DOHH2 (cell line): ENCODE results near the gene PBX4.
A peak's percentile ranks its signal among the peaks of the same experiment; 100 is the strongest.

ENCODE experiments used
- H3F3A ChIP-seq: fragments of 200-600 bp; sonication (generic), shearing (Covaris generic); 2 replicates; pipeline ENCODE4 v1.6.0; 2016; ENCODE audit warnings: antibody characterized with exemption, mild to moderate bottlenecking; ENCODE audit not compliant: control insufficient read depth, insufficient read depth
- H3K27ac ChIP-seq: fragments of 200-600 bp; sonication (generic); 2 replicates; pipeline ENCODE4 v1.5.1; 2014; ENCODE audit warnings: low read depth, mild to moderate bottlenecking, low read length, moderate library complexity
- H3K27me3 ChIP-seq: fragments of 200-600 bp; sonication (generic); 2 replicates; pipeline ENCODE4 v1.6.1; 2014; ENCODE audit warnings: mild to moderate bottlenecking, low read length, mixed read lengths; ENCODE audit not compliant: control insufficient read depth
- H3K36me3 ChIP-seq: fragments of 200-600 bp; sonication (generic); 2 replicates; pipeline ENCODE4 v1.6.1; 2014; ENCODE audit warnings: mild to moderate bottlenecking, low read length, moderate library complexity, mixed read lengths; ENCODE audit not compliant: control insufficient read depth
- H3K4me1 ChIP-seq: fragments of 200-600 bp; sonication (generic); 2 replicates; pipeline ENCODE4 v1.6.1; 2014; ENCODE audit warnings: mild to moderate bottlenecking, low read length, mixed read lengths; ENCODE audit not compliant: control insufficient read depth
- H3K4me2 ChIP-seq: fragments of 200-600 bp; sonication (generic); 2 replicates; pipeline ENCODE4 v1.6.0; 2014; ENCODE audit warnings: mild to moderate bottlenecking, low read length, moderate library complexity
- H3K4me3 ChIP-seq: fragments of 200-600 bp; sonication (generic); 2 replicates; pipeline ENCODE4 v1.5.1; 2014; ENCODE audit warnings: mild to moderate bottlenecking, low read length, mixed read lengths
- H3K79me2 ChIP-seq: fragments of 200-600 bp; sonication (generic); 2 replicates; pipeline ENCODE4 v1.6.1; 2014; ENCODE audit warnings: mild to moderate bottlenecking, low read length, mixed read lengths; ENCODE audit not compliant: control insufficient read depth
- H3K9me2 ChIP-seq: fragments of 200-600 bp; sonication (generic); replicated peaks from 2 replicates; pipeline ENCODE4 v1.6.1; 2014; ENCODE audit warnings: mild to moderate bottlenecking, low read length, mixed read lengths; ENCODE audit not compliant: control insufficient read depth
- H3K9me3 ChIP-seq: fragments of 200-600 bp; sonication (generic); 2 replicates; pipeline ENCODE4 v1.6.1; 2014; ENCODE audit warnings: antibody characterized with exemption, low read length, mixed read lengths; ENCODE audit not compliant: control insufficient read depth, insufficient read depth
- H4K20me1 ChIP-seq: fragments of 200-600 bp; sonication (generic); 2 replicates; pipeline ENCODE4 v1.6.0; 2014; ENCODE audit warnings: low read depth, mild to moderate bottlenecking, antibody characterized with exemption, low read length, moderate library complexity; ENCODE audit not compliant: control insufficient read depth, insufficient read depth
- EZH2phosphoT487 ChIP-seq: fragments of 200-600 bp; sonication (generic); IDR thresholded peaks from 2 replicates; pipeline ENCODE4 v1.6.1; 2017; ENCODE audit warnings: borderline replicate concordance, mild to moderate bottlenecking, antibody characterized with exemption, low read length, moderate library complexity, mixed read lengths
- TF ChIP-seq, protein P1 (sequence below): fragments of 200-600 bp; sonication (generic); IDR thresholded peaks from one replicate; pipeline ENCODE4 v1.5.1; 2014; ENCODE audit warnings: antibody characterized with exemption, mild to moderate bottlenecking, low read depth, low read length; ENCODE audit not compliant: poor library complexity, severe bottlenecking

PBX4 gene

DNA sequence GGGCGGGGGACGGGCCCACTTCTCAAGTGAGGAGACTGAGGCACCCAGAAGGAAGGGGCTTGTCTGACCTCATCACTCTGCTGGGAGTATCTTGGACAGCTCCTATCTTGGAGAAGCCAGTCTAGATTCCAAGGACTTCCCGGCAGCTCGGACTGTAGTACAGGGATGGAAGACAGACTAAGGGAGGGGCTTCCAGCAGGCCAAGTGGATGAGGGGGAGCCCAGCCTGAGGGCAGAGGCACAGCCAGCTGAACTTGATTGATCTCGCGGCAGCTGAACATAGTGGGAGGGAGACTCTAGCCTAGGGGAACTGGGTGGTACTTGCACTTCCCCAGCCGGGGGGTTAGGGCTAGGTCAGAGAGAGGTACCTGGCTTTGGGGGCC lies 79.7 kb downstream of the PBX4 start:
- Histone ChIP-seq H3K27ac (no peak overlapping the region), H3K4me3 (peak overlapping the region; percentile 57), H3K27me3 (peaks cover 16% of the 10 kb centered on the region), H3K4me1 (peaks cover 24% of the 10 kb centered on the region), H3K36me3 (no peaks in the 10 kb centered on the region), H3K4me2 (peak overlapping the region; percentile 55), H4K20me1 (no peaks in the 10 kb centered on the region), H3K79me2 (no peaks in the 10 kb centered on the region), H3K9me3 (no peaks in the 10 kb centered on the region), H3K9me2 (no peaks in the 10 kb centered on the region), H3F3A (peaks cover 3% of the 10 kb centered on the region)
- TF ChIP-seq, protein P1, sequence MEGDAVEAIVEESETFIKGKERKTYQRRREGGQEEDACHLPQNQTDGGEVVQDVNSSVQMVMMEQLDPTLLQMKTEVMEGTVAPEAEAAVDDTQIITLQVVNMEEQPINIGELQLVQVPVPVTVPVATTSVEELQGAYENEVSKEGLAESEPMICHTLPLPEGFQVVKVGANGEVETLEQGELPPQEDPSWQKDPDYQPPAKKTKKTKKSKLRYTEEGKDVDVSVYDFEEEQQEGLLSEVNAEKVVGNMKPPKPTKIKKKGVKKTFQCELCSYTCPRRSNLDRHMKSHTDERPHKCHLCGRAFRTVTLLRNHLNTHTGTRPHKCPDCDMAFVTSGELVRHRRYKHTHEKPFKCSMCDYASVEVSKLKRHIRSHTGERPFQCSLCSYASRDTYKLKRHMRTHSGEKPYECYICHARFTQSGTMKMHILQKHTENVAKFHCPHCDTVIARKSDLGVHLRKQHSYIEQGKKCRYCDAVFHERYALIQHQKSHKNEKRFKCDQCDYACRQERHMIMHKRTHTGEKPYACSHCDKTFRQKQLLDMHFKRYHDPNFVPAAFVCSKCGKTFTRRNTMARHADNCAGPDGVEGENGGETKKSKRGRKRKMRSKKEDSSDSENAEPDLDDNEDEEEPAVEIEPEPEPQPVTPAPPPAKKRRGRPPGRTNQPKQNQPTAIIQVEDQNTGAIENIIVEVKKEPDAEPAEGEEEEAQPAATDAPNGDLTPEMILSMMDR, result no peak
- no peak; the same call in 1 of the 2 replicates for TF ChIP-seq EZH2phosphoT487

DNA sequence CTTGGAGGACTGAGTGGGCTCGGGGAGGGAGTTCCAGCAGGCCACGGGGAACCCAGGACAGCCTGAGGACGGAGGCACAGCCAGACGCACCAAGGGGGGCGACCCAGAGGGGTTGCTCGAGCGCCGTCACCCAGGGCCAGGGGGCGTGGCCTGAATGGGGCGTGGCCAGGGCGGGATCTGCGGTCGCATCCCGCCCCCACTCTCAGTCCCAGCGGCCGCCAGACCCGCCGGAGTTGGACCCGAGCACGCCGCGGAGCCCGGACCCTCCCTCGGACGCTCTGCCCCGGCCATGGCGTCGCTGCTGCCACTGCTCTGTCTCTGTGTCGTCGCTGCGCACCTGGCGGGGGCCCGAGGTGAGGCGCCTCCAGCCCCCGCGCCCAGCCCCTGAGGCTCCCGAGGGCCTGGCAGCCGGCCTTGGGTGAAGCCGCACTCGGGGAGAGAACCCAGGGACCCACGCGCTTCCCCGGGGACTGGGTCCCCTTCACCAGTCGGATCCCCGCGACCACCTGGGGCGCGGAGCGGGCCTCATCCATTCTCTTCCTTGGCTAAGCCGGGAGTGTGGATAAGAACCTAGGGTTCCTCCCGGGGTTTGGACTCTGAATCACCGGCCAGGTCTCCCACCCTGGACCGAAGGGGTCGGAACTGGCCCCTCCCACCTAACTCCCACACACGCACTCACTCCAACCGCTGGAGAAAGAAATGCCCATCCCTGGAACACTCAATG lies 80.3 kb downstream of the PBX4 start, which contains the start of gene CILP2:
CILP2 (plus strand) TSS at position 205 of the 724 bp plus-strand sequence; CDS start at position 290, 85 bp downstream.
- Histone ChIP-seq H3K36me3 (no peaks in the 10 kb centered on the region), H4K20me1 (no peaks in the 10 kb centered on the region), H3K4me2 (peak within 1 kb of the TSS; percentile 55), H3K27ac (no peak within 1 kb of the TSS), H3K27me3 (peaks cover 16% of the 10 kb centered on the region), H3F3A (peaks cover 3% of the 10 kb centered on the region), H3K79me2 (no peaks in the 10 kb centered on the region), H3K4me1 (peaks cover 24% of the 10 kb centered on the region), H3K9me3 (no peaks in the 10 kb centered on the region), H3K4me3 (peak within 1 kb of the TSS; percentile 57), H3K9me2 (no peaks in the 10 kb centered on the region)
- TF ChIP-seq, protein P1, result no peak
- TF ChIP-seq EZH2phosphoT487, result peak; percentile 21; the same call in 1 of the 2 replicates

DNA sequence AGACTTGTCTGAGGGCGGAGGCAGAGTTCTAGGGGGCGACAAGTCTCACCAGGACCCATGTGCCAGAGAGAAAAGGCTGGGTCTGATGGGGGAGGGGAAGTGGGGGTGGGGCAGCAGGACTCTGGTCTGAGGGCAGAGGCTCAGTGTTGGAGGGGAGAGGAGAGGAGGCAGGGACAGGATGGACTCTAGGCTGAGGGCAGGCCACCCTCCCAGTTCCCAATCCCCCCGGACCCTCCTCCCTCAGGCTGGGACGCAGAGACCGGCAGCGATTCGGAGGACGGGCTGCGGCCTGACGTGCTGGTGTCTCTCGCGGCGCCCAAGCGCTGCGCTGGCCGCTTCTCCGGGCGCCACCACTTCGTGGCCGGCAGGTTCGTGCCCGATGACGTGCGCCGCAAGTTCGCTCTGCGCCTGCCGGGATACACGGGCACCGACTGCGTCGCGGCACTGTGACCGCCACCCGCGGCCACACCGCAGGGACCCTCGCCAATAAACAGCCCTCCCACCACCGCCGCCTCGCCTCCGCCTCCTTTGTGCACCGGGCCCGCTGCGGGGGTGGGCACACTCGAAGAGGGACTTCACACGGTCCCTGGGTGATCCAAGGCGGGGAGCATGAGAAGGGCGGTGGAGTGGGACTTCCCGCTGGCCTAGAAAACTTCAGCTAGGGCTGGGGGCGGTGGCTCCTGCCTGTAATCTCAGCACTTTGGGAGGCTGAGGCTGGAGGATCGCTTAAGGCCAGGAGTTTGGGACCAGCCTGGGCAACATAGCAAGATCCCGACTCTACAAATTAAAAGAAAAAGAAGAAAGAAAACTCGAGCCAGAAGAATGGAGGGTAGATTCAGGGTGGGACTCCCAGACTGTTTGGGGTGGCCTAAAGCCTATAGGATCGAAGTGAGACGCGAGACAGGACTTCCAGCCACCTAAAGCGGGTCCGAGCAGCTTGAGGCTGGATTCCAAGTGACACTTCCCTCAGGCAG lies 81.1 kb downstream of the PBX4 start:
- no peaks in the 10 kb centered on the region for H3K79me2 ChIP-seq
- peaks cover 16% of the 10 kb centered on the region for H3K27me3 ChIP-seq
- H4K20me1 ChIP-seq, result no peaks in the 10 kb centered on the region
- H3K4me1 ChIP-seq, result peaks cover 30% of the 10 kb centered on the region
- H3F3A ChIP-seq, result peaks cover 3% of the 10 kb centered on the region
- H3K27ac ChIP-seq, result no peak overlapping the region
- H3K4me2 ChIP-seq, result peak overlapping the region; percentile 55
- H3K4me3 ChIP-seq, result peak overlapping the region; percentile 57; the same call in 1 of the 2 replicates
- no peaks in the 10 kb centered on the region for H3K36me3 ChIP-seq
- no peaks in the 10 kb centered on the region for H3K9me2 ChIP-seq
- H3K9me3 ChIP-seq, result no peaks in the 10 kb centered on the region
- TF ChIP-seq, protein P1, result no peak
- TF ChIP-seq EZH2phosphoT487, result no peak
